Spleen (tissue), 7 donors: ENCODE results near the gene AKNA.

Source experiments
- POLR2A ChIP-seq, 3 donors: fragments of 450-650 bp; IDR thresholded peaks; one replicate each; pipeline ENCODE4 v1.5.1; 2017; ENCODE audit warnings: antibody characterized with exemption in 3 of 3, mild to moderate bottlenecking in 1 of 3
- TF ChIP-seq, protein P1 (sequence below), 11 experiments: fragments of 200-600 bp in 7 of 11; fragments of 450-650 bp in 4 of 11; sonication (generic) in 4 of 11; IDR thresholded peaks in 8 of 11; conservative IDR thresholded peaks in 3 of 11; 1 replicate in 7 of 11; 2 replicates in 4 of 11; pipeline versions ENCODE4 v1.4.0 to v1.8.0; 2016 to 2021; ENCODE audit warnings: antibody characterized with exemption in 11 of 11, inconsistent platforms in 4 of 11, mild to moderate bottlenecking in 1 of 11
- donor health status: DM: no; HTN: no; CAD: no; lungs with moderate emphysema.
- donor health status: DM: no; HTN: no; CAD: no.
- donor health status: DM: no; HTN: no; CAD: no.

DNA sequence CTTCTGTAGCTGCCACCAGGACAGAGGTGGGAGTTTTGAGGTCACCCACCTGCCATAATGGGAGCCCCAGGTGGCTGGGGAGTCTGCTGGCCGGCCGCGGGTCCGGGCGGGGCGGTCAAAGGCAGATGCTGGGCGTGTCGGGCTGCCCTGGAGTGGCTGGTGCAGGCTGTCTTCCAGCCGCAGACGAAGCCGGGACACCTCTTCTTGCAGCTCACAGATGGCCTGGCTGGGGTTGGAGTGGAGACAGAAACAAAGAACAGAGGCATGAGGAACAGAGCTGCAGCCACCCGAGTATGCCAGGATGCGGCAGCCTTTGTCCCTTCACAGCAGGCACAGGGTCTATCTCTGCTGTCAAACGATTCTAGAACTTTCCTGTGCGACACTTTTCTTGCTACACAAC, 40.1 kb downstream of the AKNA start:
- TF ChIP-seq, protein P1, sequence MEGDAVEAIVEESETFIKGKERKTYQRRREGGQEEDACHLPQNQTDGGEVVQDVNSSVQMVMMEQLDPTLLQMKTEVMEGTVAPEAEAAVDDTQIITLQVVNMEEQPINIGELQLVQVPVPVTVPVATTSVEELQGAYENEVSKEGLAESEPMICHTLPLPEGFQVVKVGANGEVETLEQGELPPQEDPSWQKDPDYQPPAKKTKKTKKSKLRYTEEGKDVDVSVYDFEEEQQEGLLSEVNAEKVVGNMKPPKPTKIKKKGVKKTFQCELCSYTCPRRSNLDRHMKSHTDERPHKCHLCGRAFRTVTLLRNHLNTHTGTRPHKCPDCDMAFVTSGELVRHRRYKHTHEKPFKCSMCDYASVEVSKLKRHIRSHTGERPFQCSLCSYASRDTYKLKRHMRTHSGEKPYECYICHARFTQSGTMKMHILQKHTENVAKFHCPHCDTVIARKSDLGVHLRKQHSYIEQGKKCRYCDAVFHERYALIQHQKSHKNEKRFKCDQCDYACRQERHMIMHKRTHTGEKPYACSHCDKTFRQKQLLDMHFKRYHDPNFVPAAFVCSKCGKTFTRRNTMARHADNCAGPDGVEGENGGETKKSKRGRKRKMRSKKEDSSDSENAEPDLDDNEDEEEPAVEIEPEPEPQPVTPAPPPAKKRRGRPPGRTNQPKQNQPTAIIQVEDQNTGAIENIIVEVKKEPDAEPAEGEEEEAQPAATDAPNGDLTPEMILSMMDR (IDR thresholded peaks at IDR 0.05 in 8 of 11, conservative IDR thresholded peaks at IDR 0.05 in 3 of 11), result no peak
- no peak for TF ChIP-seq POLR2A (IDR thresholded peaks at IDR 0.05)
